DND-41 (cell line): ENCODE data around the gene LPGAT1.

ENCODE experiments used
- ATAC-seq: fragments of 200-7000 bp; cut with Tn5 transposase; 3 replicates; pipeline ENCODE4 v1.9.1; 2021; ENCODE audit warnings: low read depth; ENCODE audit not compliant: insufficient read depth
- DNase-seq: peaks from one replicate; pipeline ENCODE4 v3.0.0-alpha.2; 2020
- H2AFZ ChIP-seq: 2 replicates; pipeline ENCODE4 v1.6.0; 2012; ENCODE audit warnings: low read depth, low read length
- H3K27ac ChIP-seq: 2 replicates; pipeline ENCODE4 v1.5.1; 2012; ENCODE audit warnings: low read length, inconsistent platforms
- H3K27me3 ChIP-seq: fragments of 200-600 bp; sonication (generic); 2 replicates; pipeline ENCODE4 v1.6.0; 2012; ENCODE audit warnings: low read length, mild to moderate bottlenecking, inconsistent platforms; ENCODE audit not compliant: insufficient read depth, poor library complexity
- H3K36me3 ChIP-seq: 2 replicates; pipeline ENCODE4 v1.5.1; 2012; ENCODE audit warnings: low read length, inconsistent platforms; ENCODE audit not compliant: insufficient read depth
- H3K4me1 ChIP-seq: 2 replicates; pipeline ENCODE4 v1.5.1; 2012; ENCODE audit warnings: mild to moderate bottlenecking, low read length; ENCODE audit not compliant: insufficient read depth
- H3K4me2 ChIP-seq: 2 replicates; pipeline ENCODE4 v1.6.0; 2012; ENCODE audit warnings: mild to moderate bottlenecking, moderate library complexity, low read length, inconsistent platforms; ENCODE audit not compliant: insufficient read depth
- H3K4me3 ChIP-seq, 2 experiments: fragments of 200-600 bp in 1 of 2; shearing (Covaris generic) in 1 of 2; 2 replicates each; pipeline ENCODE4 v1.5.1; 2012 to 2016; ENCODE audit warnings: inconsistent platforms in 2 of 2, low read length in 2 of 2, mild to moderate bottlenecking in 2 of 2, low read depth in 1 of 2, moderate library complexity in 1 of 2
- H3K79me2 ChIP-seq: 2 replicates; pipeline ENCODE4 v1.6.0; 2012; ENCODE audit warnings: low read length, inconsistent platforms; ENCODE audit not compliant: insufficient read depth
- H3K9ac ChIP-seq: 2 replicates; pipeline ENCODE4 v1.6.0; 2012; ENCODE audit warnings: low read depth, mild to moderate bottlenecking, inconsistent platforms, low read length, moderate library complexity
- H3K9me3 ChIP-seq: 2 replicates; pipeline ENCODE4 v1.5.1; 2012; ENCODE audit warnings: low read length, moderate library complexity, mild to moderate bottlenecking, inconsistent platforms; ENCODE audit not compliant: insufficient read depth, severe bottlenecking
- H4K20me1 ChIP-seq: 2 replicates; pipeline ENCODE4 v1.6.0; 2012; ENCODE audit warnings: low read length; ENCODE audit not compliant: insufficient read depth
- CTCF ChIP-seq: IDR thresholded peaks from 2 replicates; pipeline ENCODE4 v1.5.1; 2012; ENCODE audit warnings: borderline replicate concordance, low read length, moderate library complexity, mild to moderate bottlenecking; ENCODE audit not compliant: poor library complexity, severe bottlenecking; ENCODE audit errors: extremely low read depth
- EZH2 ChIP-seq: IDR thresholded peaks from 3 replicates; pipeline ENCODE4 v1.6.1; 2012; ENCODE audit warnings: borderline replicate concordance, low read depth, mild to moderate bottlenecking, moderate library complexity, low read length, inconsistent platforms; ENCODE audit not compliant: severe bottlenecking

LPGAT1 gene

GRCh38 chr1:211708926-211709325, 121.6 kb downstream of the LPGAT1 start:
- Histone ChIP-seq H3K9me3 (no peaks in the 10 kb centered on the region), H3K79me2 (no peaks in the 10 kb centered on the region), H2AFZ (no peak overlapping the region), H4K20me1 (no peaks in the 10 kb centered on the region), H3K27me3 (no peaks in the 10 kb centered on the region), H3K36me3 (no peaks in the 10 kb centered on the region), H3K4me1 (no peaks in the 10 kb centered on the region), H3K4me2 (no peak overlapping the region), H3K27ac (no peak overlapping the region), H3K4me3 (no peak overlapping the region), H3K9ac (no peak overlapping the region)
- TF ChIP-seq CTCF, result no peak
- no peak for TF ChIP-seq EZH2
- ATAC-seq (no peak), DNase-seq (no peak)

GRCh38 chr1:211708006-211708405, 122.6 kb downstream of the LPGAT1 start:
- no peak for DNase-seq
- ATAC-seq, result no peak
- TF ChIP-seq EZH2 (no peak), CTCF (no peak)

GRCh38 chr1:211705467-211706091, 125.0 kb downstream of the LPGAT1 start:
- no peaks in the 10 kb centered on the region for H3K36me3 ChIP-seq
- no peak overlapping the region for H3K27ac ChIP-seq
- ATAC-seq (no peak), DNase-seq (no peak)
- no peaks in the 10 kb centered on the region for H4K20me1 ChIP-seq
- no peak overlapping the region for H2AFZ ChIP-seq
- H3K4me3 ChIP-seq, result no peak overlapping the region
- H3K4me2 ChIP-seq, result no peak overlapping the region
- peaks cover 4% of the 10 kb centered on the region for H3K27me3 ChIP-seq
- TF ChIP-seq CTCF (no peak), EZH2 (no peak)
- H3K9me3 ChIP-seq, result no peaks in the 10 kb centered on the region
- H3K79me2 ChIP-seq, result no peaks in the 10 kb centered on the region
- H3K4me1 ChIP-seq, result no peaks in the 10 kb centered on the region
- H3K9ac ChIP-seq, result no peak overlapping the region

More at GRCh38 chr1:211708006-211708405, 122.6 kb downstream of the LPGAT1 start:
- H3K4me1 ChIP-seq, result no peaks in the 10 kb centered on the region
- H3K9me3 ChIP-seq, result no peaks in the 10 kb centered on the region
- no peak overlapping the region for H3K4me3 ChIP-seq
- no peaks in the 10 kb centered on the region for H3K36me3 ChIP-seq
- no peak overlapping the region for H3K9ac ChIP-seq
- no peaks in the 10 kb centered on the region for H3K79me2 ChIP-seq
- H3K4me2 ChIP-seq, result no peak overlapping the region
- no peaks in the 10 kb centered on the region for H3K27me3 ChIP-seq
- no peak overlapping the region for H3K27ac ChIP-seq
- no peaks in the 10 kb centered on the region for H4K20me1 ChIP-seq
- H2AFZ ChIP-seq, result no peak overlapping the region

- no peak for ATAC-seq
- Histone ChIP-seq H3K4me2 (no peak overlapping the region), H3K79me2 (no peaks in the 10 kb centered on the region), H3K9ac (no peak overlapping the region), H2AFZ (no peak overlapping the region), H3K9me3 (no peaks in the 10 kb centered on the region), H3K27ac (no peak overlapping the region), H3K4me3 (no peak overlapping the region), H3K27me3 (peaks cover 4% of the 10 kb centered on the region), H3K36me3 (no peaks in the 10 kb centered on the region), H4K20me1 (no peaks in the 10 kb centered on the region), H3K4me1 (no peaks in the 10 kb centered on the region)
- TF ChIP-seq EZH2 (no peak), CTCF (no peak)
- no peak for DNase-seq
Measured at GRCh38 chr1:211704543-211704942, 126.0 kb downstream of the LPGAT1 start.
